Measurements from ENCODE around the gene AP2A2.

The AP2A2 gene

DNA sequence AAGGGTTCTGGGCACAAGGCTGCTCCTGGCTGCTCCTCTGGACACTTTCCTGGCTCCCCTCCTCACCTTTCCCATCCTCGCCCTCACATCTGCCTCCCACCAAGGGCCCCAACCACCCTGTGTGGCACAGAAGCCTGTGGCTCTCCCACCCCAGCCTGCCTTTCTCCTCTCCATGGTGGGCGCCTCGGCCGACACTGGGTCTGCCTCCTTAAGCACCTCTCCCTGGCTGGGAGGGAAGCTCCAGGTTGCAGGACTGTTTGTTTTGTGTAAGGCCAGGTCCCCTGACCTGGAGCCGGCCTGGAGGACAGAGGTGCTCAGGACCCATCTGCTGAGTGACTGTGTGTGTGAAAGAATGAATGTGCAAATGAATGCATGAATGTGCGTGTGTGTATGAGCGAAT lies 96.7 kb downstream of the AP2A2 start:
- Histone ChIP-seq H3F3A (ENCODE audit: low read depth) (no peaks in the 10 kb centered on the region), H3K4me2 (ENCODE audit: low read depth, low read length, poor library complexity, severe bottlenecking) (no peak overlapping the region), H3K27me3 (ENCODE audit: insufficient read depth, low read length, poor library complexity, severe bottlenecking) (no peaks in the 10 kb centered on the region), H2AFZ (ENCODE audit: low read length) (no peak overlapping the region), H4K20me1 (ENCODE audit: insufficient read depth, low read length, poor library complexity, severe bottlenecking) (no peaks in the 10 kb centered on the region), H3K36me3 (ENCODE audit: insufficient read depth, low read length) (no peaks in the 10 kb centered on the region), H3K9me2 (replicated peaks; ENCODE audit: low read depth, low read length) (no peaks in the 10 kb centered on the region), H3K4me1 (ENCODE audit: insufficient read depth, low read length, poor library complexity, severe bottlenecking) (no peaks in the 10 kb centered on the region), H3K4me3 (ENCODE audit: low read length, poor library complexity, severe bottlenecking) (no peak overlapping the region), H3K9me3 (ENCODE audit: insufficient read depth, low read depth, low read length) (no peaks in the 10 kb centered on the region), H3K79me2 (ENCODE audit: insufficient read depth, low read length) (no peaks in the 10 kb centered on the region), H3K9ac (ENCODE audit: low read depth, low read length, poor library complexity, severe bottlenecking) (no peak overlapping the region)
- TF ChIP-seq EZH2phosphoT487 (IDR thresholded peaks at IDR 0.05; ENCODE audit: borderline replicate concordance): no peak
- TF ChIP-seq, protein P1, sequence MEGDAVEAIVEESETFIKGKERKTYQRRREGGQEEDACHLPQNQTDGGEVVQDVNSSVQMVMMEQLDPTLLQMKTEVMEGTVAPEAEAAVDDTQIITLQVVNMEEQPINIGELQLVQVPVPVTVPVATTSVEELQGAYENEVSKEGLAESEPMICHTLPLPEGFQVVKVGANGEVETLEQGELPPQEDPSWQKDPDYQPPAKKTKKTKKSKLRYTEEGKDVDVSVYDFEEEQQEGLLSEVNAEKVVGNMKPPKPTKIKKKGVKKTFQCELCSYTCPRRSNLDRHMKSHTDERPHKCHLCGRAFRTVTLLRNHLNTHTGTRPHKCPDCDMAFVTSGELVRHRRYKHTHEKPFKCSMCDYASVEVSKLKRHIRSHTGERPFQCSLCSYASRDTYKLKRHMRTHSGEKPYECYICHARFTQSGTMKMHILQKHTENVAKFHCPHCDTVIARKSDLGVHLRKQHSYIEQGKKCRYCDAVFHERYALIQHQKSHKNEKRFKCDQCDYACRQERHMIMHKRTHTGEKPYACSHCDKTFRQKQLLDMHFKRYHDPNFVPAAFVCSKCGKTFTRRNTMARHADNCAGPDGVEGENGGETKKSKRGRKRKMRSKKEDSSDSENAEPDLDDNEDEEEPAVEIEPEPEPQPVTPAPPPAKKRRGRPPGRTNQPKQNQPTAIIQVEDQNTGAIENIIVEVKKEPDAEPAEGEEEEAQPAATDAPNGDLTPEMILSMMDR (conservative IDR thresholded peaks at IDR 0.05; ENCODE audit: low read length): no peak

DNA sequence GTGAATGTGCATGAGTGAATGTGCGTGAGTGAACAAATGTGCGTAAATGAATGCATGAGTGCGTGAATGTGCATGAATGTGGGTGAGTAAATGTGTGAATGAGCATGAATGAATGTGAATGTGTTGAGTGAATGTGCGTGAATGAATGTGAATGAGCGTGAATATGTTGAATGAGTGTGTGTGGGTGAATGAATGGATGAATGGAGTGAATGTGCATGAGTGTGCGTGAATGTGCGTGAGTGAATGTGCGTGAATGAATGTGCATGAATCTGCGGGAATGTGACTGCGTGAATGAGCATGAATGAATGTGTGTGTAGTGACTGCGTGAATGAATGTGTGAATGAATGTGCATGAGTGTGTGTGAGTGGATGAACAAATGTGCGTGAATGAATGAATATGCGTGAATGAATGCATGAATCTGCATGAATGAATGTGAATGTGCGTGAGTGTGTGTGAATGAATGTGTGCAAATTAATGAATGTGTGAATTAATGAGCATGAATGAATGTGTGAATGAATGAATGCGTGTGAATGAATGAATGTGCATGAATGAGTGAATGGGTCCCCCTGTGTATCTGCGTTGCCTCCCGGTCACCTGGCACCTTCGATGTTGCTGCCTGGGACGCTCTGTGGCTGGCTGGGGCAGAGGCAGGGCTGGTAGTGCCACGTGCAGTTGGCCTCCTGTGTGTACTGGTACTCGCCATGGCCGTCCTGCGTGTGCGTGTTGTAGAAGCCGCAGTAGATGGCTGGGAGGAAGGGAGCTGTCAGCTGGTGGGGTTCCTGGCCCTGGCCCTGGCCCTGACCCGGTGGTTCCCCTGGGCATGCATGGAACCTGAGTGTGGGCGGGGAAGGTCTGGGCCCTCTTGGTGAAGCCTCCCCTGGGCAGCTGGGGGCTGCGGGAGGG lies 97.5 kb downstream of the AP2A2 start:
- Histone ChIP-seq H3K27me3 (ENCODE audit: insufficient read depth, low read length, poor library complexity, severe bottlenecking) (no peaks in the 10 kb centered on the region), H4K20me1 (ENCODE audit: insufficient read depth, low read length, poor library complexity, severe bottlenecking) (no peaks in the 10 kb centered on the region), H3K4me3 (ENCODE audit: low read length, poor library complexity, severe bottlenecking) (no peak overlapping the region), H3K9me3 (ENCODE audit: insufficient read depth, low read depth, low read length) (no peaks in the 10 kb centered on the region), H3K9me2 (replicated peaks; ENCODE audit: low read depth, low read length) (no peaks in the 10 kb centered on the region), H3K79me2 (ENCODE audit: insufficient read depth, low read length) (no peaks in the 10 kb centered on the region), H3K4me1 (ENCODE audit: insufficient read depth, low read length, poor library complexity, severe bottlenecking) (no peaks in the 10 kb centered on the region), H2AFZ (ENCODE audit: low read length) (no peak overlapping the region), H3K9ac (ENCODE audit: low read depth, low read length, poor library complexity, severe bottlenecking) (no peak overlapping the region), H3K36me3 (ENCODE audit: insufficient read depth, low read length) (no peaks in the 10 kb centered on the region), H3F3A (ENCODE audit: low read depth) (no peaks in the 10 kb centered on the region), H3K4me2 (ENCODE audit: low read depth, low read length, poor library complexity, severe bottlenecking) (no peak overlapping the region)
- TF ChIP-seq, protein P1 (conservative IDR thresholded peaks at IDR 0.05; ENCODE audit: low read length): no peak
- no peak for TF ChIP-seq EZH2phosphoT487 (IDR thresholded peaks at IDR 0.05; ENCODE audit: borderline replicate concordance)

DNA sequence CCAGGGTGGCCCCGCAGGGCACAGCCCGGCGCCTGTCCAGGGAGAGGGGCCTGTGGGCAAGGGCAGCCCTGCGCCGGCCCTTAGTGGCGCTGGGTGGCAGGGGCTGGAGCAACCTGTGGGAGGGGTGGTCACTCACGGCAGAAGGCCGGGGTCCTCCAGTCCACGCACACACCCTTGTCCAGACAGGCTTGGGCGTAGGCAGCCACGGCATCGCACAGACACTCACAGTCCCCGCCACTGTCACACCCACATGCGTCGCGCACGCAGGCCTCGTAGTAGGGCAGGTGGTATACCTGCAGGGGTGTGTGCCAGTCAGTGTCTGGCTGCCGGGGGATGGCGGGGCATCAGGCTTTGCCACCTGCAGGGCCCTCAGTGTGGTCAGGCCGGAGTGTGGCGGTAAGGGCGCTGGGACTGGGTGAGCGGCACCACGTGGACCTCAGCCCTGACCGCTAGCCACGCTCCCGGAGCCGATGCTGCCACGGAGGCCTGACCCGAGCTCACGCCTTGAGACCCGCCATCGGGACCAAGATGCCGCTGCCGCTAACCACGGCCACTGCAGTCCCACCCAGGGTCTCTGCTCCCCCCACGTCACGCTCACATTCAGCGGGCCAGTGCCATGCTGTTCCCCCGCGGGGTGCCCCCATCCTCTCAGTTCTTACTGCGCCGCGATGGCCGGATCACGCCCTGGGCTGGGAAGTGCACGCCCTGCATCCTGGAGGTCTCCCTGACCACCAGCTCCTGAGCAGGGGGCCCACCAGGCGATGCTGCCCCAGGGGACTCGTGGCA lies 98.3 kb downstream of the AP2A2 start:
- Histone ChIP-seq H3K4me2 (ENCODE audit: low read depth, low read length, poor library complexity, severe bottlenecking) (no peak overlapping the region), H4K20me1 (ENCODE audit: insufficient read depth, low read length, poor library complexity, severe bottlenecking) (no peaks in the 10 kb centered on the region), H3K9ac (ENCODE audit: low read depth, low read length, poor library complexity, severe bottlenecking) (no peak overlapping the region), H3K27me3 (ENCODE audit: insufficient read depth, low read length, poor library complexity, severe bottlenecking) (no peaks in the 10 kb centered on the region), H2AFZ (ENCODE audit: low read length) (no peak overlapping the region), H3K36me3 (ENCODE audit: insufficient read depth, low read length) (no peaks in the 10 kb centered on the region), H3K4me1 (ENCODE audit: insufficient read depth, low read length, poor library complexity, severe bottlenecking) (no peaks in the 10 kb centered on the region), H3K9me2 (replicated peaks; ENCODE audit: low read depth, low read length) (no peaks in the 10 kb centered on the region), H3K9me3 (ENCODE audit: insufficient read depth, low read depth, low read length) (no peaks in the 10 kb centered on the region), H3K4me3 (ENCODE audit: low read length, poor library complexity, severe bottlenecking) (no peak overlapping the region), H3K79me2 (ENCODE audit: insufficient read depth, low read length) (no peaks in the 10 kb centered on the region), H3F3A (ENCODE audit: low read depth) (no peaks in the 10 kb centered on the region)
- no peak for TF ChIP-seq EZH2phosphoT487 (IDR thresholded peaks at IDR 0.05; ENCODE audit: borderline replicate concordance)
- TF ChIP-seq, protein P1 (conservative IDR thresholded peaks at IDR 0.05; ENCODE audit: low read length): no peak

All from Loucy (cell line).